ENCODE data around the gene STK11. TPM values are rescaled to one million over a fixed set of nuclear protein-coding genes. Genes with fewer than 3 reads are reported as not detected.

STK11 gene
- total and polyA plus RNA-seq, 2 donors (not counting 3 experiments of a cell fraction or from before 2014, with no cell fraction given): 39.4 to 75.4 TPM

- ChIA-PET CTCF (interaction anchor here (0.6 to 7.3 kb wide), 5 partner anchors 20 to 127 kb away, joined by 4 to 1001 read pairs (median 4); partner anchors contain the start of gene CIRBP), POLR2A (interaction anchor here (1.0 to 1.7 kb wide), 2 partner anchors 26 to 28 kb away, joined by 3 to 12 read pairs; partner anchors contain the start of gene CIRBP)
- no peaks in the 10 kb centered on the region for H3K36me3 ChIP-seq (ENCODE audit: control insufficient read depth in 2 of 2, extremely low read depth in 1 of 2, insufficient read depth in 2 of 2, low read length in 2 of 2)
- H4K20me1 ChIP-seq (replicated peaks; ENCODE audit: control insufficient read depth, extremely low read depth, insufficient read depth, low read length): no peaks in the 10 kb centered on the region
- TF ChIP-seq POLR2AphosphoS5 (IDR thresholded peaks at IDR 0.05; ENCODE audit: insufficient read depth, low read depth, low read length): no peak
- TF ChIP-seq JUN (IDR thresholded peaks at IDR 0.05; ENCODE audit: borderline replicate concordance, insufficient read depth, insufficient read length, low read depth): no peak
- TF ChIP-seq CTCF (IDR thresholded peaks at IDR 0.05; ENCODE audit: extremely low read depth in 1 of 2, insufficient read depth in 1 of 2, low read depth in 1 of 2, low read length in 2 of 2): no peak
- TF ChIP-seq MYC (IDR thresholded peaks at IDR 0.05; ENCODE audit: low read depth, low read length): no peak
- TF ChIP-seq MAX (IDR thresholded peaks at IDR 0.05; ENCODE audit: insufficient read depth, insufficient read length): no peak
- no peak for TF ChIP-seq FOS (IDR thresholded peaks at IDR 0.05; ENCODE audit: borderline replicate concordance, insufficient read depth, low read length)
- TF ChIP-seq GATA2 (IDR thresholded peaks at IDR 0.05; ENCODE audit: insufficient read depth, insufficient read length, low read depth, low read length): no peak
- TF ChIP-seq EZH2 (IDR thresholded peaks at IDR 0.05; ENCODE audit: borderline replicate concordance, low read depth, low read length, severe bottlenecking): no peak
- no peak for TF ChIP-seq POLR2A (IDR thresholded peaks at IDR 0.05; ENCODE audit: low read depth, low read length)
- H3K4me2 ChIP-seq (ENCODE audit: insufficient read depth, low read length): peak overlapping the region; percentile 64
- H3K79me2 ChIP-seq (ENCODE audit: control insufficient read depth, insufficient read depth, low read length): peaks cover 15% of the 10 kb centered on the region
- no peaks in the 10 kb centered on the region for H3K27me3 ChIP-seq (ENCODE audit: control insufficient read depth in 2 of 2, insufficient read depth in 2 of 2, low read length in 2 of 2)
- peaks cover 12% of the 10 kb centered on the region for H3K4me1 ChIP-seq (ENCODE audit: control insufficient read depth, extremely low read depth, insufficient read depth, low read length)
- FAIRE-seq (peak; percentile 77), DNase-seq (ENCODE audit: low read depth, low spot score) (no peak)
- no peak overlapping the region for H3K27ac ChIP-seq (ENCODE audit: insufficient read depth, low read depth, low read length)
- no peak overlapping the region for H3K9ac ChIP-seq (replicated peaks; ENCODE audit: extremely low read depth, insufficient read depth, low read length)
- BruUV-seq (replicated peaks): no TSS peak
- dilution Hi-C loops (cut with MboI; ENCODE audit: extremely low pct_ligation_motif_present, low sequenced_read_pairs) (no loop called here), intact Hi-C loops (cut with micrococcal nuclease) (loop anchor here (1.0 to 10.0 kb wide), 6 partner anchors 20 to 446 kb away; partner anchors contain the start of genes GPX4 and PTBP1)
- H3K9me3 ChIP-seq (replicated peaks; ENCODE audit: control insufficient read depth, insufficient read depth, low read length): no peaks in the 10 kb centered on the region
- H3K9me1 ChIP-seq (replicated peaks; ENCODE audit: control insufficient read depth, extremely low read depth, insufficient read depth, low read length): no peaks in the 10 kb centered on the region
- no peak overlapping the region for H2AFZ ChIP-seq (ENCODE audit: low read depth, low read length)
- no peak overlapping the region for H3K4me3 ChIP-seq (replicated peaks in 1 of 3; ENCODE audit: insufficient read depth in 1 of 3, low read depth in 1 of 3, low read length in 3 of 3)
Measured at GRCh38 chr19:1240925-1241324, 35.3 kb downstream of the STK11 start.
